DND-41 (cell line): ENCODE measurements around the gene PLA2G4B.

ENCODE experiments used
- CTCF ChIP-seq: IDR thresholded peaks from 2 replicates; pipeline ENCODE4 v1.5.1; 2012; ENCODE audit warnings: borderline replicate concordance, low read length, moderate library complexity, mild to moderate bottlenecking; ENCODE audit not compliant: poor library complexity, severe bottlenecking; ENCODE audit errors: extremely low read depth
- EZH2 ChIP-seq: IDR thresholded peaks from 3 replicates; pipeline ENCODE4 v1.6.1; 2012; ENCODE audit warnings: borderline replicate concordance, low read depth, mild to moderate bottlenecking, moderate library complexity, low read length, inconsistent platforms; ENCODE audit not compliant: severe bottlenecking

DNA sequence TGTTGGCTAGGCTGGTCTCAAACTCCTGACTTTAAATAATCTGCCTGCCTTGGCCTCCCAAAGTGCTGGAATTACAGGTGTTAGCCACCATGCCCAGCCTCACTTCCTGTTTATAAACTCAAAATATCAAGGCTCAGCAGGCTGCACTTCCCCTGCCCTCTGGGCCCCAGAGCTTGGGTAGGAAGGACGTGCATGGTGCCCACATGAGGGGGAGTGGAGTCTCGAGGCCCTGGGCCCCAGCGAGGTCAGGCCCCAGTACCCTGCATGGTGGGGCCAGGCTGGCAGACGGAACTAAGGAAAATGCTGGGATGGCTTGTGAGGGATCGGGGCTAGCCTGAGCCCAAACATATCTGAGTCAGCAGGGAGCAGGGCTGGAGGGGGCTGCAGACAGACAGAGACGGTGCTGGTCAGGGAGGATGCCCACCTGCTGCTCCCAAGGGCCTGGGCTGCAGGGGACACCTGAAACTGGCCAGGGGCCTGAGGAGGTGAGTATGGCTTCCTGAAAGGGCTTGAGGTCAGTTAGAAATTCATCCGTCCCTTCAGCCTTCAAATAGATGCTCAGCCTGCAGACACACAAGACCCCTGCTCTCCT, 50.1 kb downstream of the PLA2G4B start:
- TF ChIP-seq CTCF = no peak
- TF ChIP-seq EZH2 = no peak
